WERI-Rb-1 (cell line): ENCODE results near the gene AFAP1.

Source experiments
- DNase-seq: peaks from one replicate; pipeline ENCODE4 v3.0.0-alpha.2; 2020
- H3K27ac ChIP-seq: fragments of 250-450 bp; sonication (Bioruptor Pico); 2 replicates; pipeline ENCODE4 v1.5.1; 2020; ENCODE audit warnings: mild to moderate bottlenecking, moderate library complexity
- H3K27me3 ChIP-seq: fragments of 250-450 bp; sonication (Bioruptor Pico); 2 replicates; pipeline ENCODE4 v1.5.1; 2021; ENCODE audit warnings: mild to moderate bottlenecking, low read depth, moderate library complexity; ENCODE audit not compliant: insufficient read depth, severe bottlenecking
- H3K36me3 ChIP-seq: fragments of 250-450 bp; sonication (Bioruptor Pico); 2 replicates; pipeline ENCODE4 v1.5.1; 2020; ENCODE audit warnings: mild to moderate bottlenecking, moderate library complexity
- H3K4me3 ChIP-seq: 2 replicates; pipeline ENCODE4 v1.5.1; 2011; ENCODE audit warnings: low read depth, mild to moderate bottlenecking, control low read depth, low read length
- H3K9me3 ChIP-seq: fragments of 250-450 bp; sonication (Bioruptor Pico); 2 replicates; pipeline ENCODE4 v1.5.1; 2021; ENCODE audit warnings: mild to moderate bottlenecking, moderate library complexity; ENCODE audit not compliant: severe bottlenecking
- TF ChIP-seq, protein P1 (sequence below): IDR thresholded peaks from 2 replicates; pipeline ENCODE4 v1.5.1; 2011; ENCODE audit warnings: low read depth, mild to moderate bottlenecking, control low read depth, inconsistent platforms, low read length

Gene AFAP1

DNA sequence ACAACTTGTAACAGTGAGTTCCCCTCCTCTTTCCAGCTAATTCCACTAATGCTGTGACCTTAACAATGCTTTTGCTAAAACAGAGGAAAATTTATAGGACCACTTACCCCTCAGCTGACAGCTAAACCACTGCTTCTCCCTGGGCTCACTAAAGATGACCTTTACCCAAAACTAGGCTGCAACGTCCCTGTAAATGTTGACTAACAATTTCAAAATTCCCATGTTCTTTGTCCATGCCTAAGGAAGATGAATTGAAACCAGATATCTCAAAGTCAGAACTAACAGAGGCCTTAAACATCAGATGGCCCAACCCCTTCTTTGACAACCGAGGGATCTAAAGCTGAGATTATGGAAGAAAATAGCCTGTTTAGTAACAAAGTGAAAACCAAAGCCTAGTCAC lies 32.5 kb downstream of the AFAP1 start:
- Histone ChIP-seq H3K27me3 (no peaks in the 10 kb centered on the region), H3K27ac (peak overlapping the region; percentile 25), H3K9me3 (no peaks in the 10 kb centered on the region), H3K4me3 (no peak overlapping the region), H3K36me3 (no peaks in the 10 kb centered on the region)
- no peak for DNase-seq
- TF ChIP-seq, protein P1, sequence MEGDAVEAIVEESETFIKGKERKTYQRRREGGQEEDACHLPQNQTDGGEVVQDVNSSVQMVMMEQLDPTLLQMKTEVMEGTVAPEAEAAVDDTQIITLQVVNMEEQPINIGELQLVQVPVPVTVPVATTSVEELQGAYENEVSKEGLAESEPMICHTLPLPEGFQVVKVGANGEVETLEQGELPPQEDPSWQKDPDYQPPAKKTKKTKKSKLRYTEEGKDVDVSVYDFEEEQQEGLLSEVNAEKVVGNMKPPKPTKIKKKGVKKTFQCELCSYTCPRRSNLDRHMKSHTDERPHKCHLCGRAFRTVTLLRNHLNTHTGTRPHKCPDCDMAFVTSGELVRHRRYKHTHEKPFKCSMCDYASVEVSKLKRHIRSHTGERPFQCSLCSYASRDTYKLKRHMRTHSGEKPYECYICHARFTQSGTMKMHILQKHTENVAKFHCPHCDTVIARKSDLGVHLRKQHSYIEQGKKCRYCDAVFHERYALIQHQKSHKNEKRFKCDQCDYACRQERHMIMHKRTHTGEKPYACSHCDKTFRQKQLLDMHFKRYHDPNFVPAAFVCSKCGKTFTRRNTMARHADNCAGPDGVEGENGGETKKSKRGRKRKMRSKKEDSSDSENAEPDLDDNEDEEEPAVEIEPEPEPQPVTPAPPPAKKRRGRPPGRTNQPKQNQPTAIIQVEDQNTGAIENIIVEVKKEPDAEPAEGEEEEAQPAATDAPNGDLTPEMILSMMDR, result no peak

DNA sequence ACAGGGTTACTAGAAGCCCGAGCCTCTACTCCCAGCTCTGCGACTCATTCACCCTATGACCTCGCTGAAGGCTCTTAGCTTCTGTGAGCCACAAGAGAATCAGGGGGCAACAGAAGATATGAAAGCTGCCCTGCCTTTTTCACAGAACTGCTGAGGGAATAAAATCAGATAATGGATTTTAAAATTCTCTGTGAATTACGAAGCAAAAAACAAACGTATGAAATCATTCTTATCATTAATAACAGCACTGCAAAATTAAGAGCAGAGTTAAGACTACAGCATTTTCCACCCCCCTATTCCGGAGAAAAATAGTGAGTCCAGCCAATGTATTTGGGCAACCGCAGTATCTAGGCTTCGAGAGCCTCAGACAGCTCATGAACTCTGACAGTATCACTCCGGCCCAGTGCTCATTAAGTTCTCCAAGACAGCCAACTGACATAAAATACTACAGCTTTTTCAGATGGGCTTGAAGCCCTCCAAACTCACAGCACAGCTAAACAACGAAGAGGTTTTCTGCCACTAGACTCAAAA lies 33.4 kb downstream of the AFAP1 start:
- H3K4me3 ChIP-seq, result no peak overlapping the region
- TF ChIP-seq, protein P1, result no peak
- DNase-seq, result no peak
- H3K27me3 ChIP-seq, result no peaks in the 10 kb centered on the region
- no peaks in the 10 kb centered on the region for H3K36me3 ChIP-seq
- H3K27ac ChIP-seq, result peak overlapping the region; percentile 4
- H3K9me3 ChIP-seq, result no peaks in the 10 kb centered on the region

DNA sequence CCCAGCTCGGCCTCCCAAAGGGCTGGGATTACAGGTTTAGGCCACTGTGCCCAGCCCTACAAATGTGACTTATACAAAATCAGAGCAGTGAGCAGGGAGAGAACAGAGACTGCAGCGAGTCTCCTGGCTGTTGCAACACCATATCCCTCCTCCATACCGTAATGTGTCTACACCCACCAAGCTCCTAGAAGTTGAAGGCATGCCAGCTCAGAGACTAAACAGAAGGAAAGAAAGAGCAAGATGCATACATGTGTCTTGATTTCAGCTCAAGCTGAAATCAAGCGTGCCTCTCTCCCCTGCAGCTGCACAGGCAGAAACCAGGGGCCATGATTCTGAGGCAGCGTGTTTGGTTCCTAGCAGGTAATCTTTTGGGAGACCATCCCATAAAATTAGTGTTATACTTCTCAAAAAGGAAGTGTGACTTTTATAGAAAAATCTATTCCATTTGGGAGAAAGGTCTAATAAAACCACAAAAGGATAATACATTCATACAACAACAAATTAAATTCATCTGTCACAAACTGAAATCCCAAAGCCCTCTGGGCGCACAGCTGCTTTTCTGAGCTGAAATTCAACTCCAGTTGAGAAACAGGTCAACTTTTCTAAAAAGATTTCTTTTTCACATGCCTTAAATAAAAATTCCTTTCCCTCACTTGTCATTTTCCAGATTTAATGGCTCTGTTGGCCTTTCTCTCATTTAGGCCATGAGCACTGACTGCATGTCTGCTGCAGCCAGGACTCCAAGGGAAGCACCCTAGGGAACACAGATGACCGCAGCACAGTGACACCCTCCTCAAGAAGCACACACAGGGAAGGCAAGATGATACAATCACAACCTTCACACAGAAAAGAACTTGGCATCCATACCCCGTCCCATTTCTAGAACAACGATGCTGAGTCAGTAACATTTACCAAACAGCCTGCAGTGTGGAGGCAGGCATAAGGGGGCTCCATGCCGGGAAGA lies 34.4 kb downstream of the AFAP1 start:
- Histone ChIP-seq H3K27ac (no peak overlapping the region), H3K36me3 (no peaks in the 10 kb centered on the region), H3K4me3 (no peak overlapping the region), H3K27me3 (no peaks in the 10 kb centered on the region), H3K9me3 (no peaks in the 10 kb centered on the region)
- TF ChIP-seq, protein P1, result no peak
- no peak for DNase-seq

DNA sequence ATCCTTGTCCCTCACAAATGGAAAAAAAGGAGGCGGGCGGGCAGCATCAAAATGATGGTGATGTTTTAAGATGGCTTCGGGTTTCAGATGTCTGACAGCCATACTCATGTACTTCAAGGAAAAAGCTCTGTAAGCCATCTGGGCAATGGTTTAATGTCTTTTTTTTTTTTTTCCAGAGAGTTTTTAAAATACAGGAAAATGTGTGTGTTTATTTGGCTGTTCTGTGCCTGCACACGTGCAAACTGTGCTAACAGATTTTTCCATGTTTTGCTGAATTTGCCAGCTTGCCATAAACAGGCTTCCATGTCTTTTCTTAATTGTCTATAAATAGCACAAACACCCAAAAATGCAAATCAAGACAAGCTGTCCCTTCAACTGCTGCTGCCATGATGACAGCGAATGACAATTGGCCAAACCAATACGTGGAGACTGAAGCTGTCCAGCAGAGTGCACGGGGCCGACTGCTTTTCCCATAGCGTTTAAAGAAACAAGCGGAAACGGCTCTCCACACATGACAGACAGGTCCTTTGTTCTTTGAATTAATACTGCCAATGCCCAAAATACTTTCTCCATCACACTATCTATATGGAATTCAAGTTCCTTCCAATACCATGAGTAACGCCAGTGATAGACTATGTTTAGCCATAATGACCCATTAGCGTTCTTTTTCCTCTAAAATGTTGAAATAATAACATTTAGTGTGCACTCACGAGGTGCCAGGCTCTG lies 35.7 kb downstream of the AFAP1 start:
- Histone ChIP-seq H3K27ac (no peak overlapping the region), H3K36me3 (no peaks in the 10 kb centered on the region), H3K4me3 (no peak overlapping the region), H3K27me3 (no peaks in the 10 kb centered on the region), H3K9me3 (no peaks in the 10 kb centered on the region)
- TF ChIP-seq, protein P1, result no peak
- no peak for DNase-seq

DNA sequence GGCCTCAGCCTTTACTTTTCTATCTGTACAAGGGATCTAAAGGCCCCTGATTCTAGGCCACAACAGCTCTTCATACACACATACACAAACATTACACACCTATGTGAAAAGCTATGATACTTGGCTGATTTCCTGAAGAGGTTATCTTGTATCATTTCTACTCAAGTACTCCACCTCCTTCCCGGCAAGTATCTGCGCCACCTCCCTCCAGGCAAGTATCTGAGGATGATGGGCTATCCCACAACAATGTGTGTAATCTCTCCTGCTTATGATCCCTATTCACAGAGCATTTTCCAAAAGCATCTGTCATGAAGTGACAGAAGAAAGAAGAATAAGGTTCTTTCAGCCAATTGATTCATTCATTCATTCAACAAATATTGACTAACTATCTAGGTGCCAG lies 36.8 kb downstream of the AFAP1 start:
- H3K4me3 ChIP-seq, result no peak overlapping the region
- H3K36me3 ChIP-seq, result no peaks in the 10 kb centered on the region
- H3K27ac ChIP-seq, result peak overlapping the region; percentile 72
- H3K27me3 ChIP-seq, result no peaks in the 10 kb centered on the region
- DNase-seq, result no peak
- no peaks in the 10 kb centered on the region for H3K9me3 ChIP-seq
- TF ChIP-seq, protein P1, result no peak
